Prostate gland (tissue), 2 donors: Measurements from ENCODE around the gene ACD. TPM values are rescaled to one million over a fixed set of nuclear protein-coding genes. Genes with fewer than 3 reads are reported as not detected.
A peak's percentile ranks its signal among the peaks of the same experiment; 100 is the strongest.

Source experiments
- DNase-seq: peaks from one replicate; pipeline ENCODE4 v3.0.0-alpha.2; 2019; ENCODE audit warnings: low spot score
- H3K27ac ChIP-seq, 2 donors: fragments of 200-600 bp; sonication (generic); 2 replicates each; pipeline ENCODE4 v1.5.1; 2017 to 2019
- H3K27me3 ChIP-seq: fragments of 200-600 bp; sonication (generic); replicated peaks from 2 replicates; pipeline ENCODE4 v1.5.1; 2019; ENCODE audit not compliant: insufficient read depth
- H3K36me3 ChIP-seq, 2 donors: fragments of 200-600 bp; sonication (generic); 1 replicate in 1 of 2; 2 replicates in 1 of 2; pipeline versions ENCODE4 v1.5.1 to v1.8.1; 2017 to 2019
- H3K4me1 ChIP-seq: fragments of 200-600 bp; sonication (generic); replicated peaks from 2 replicates; pipeline ENCODE4 v1.5.1; 2019
- H3K4me3 ChIP-seq, 2 donors: fragments of 200-600 bp; sonication (generic); 2 replicates each; pipeline ENCODE4 v1.5.1; 2017 to 2019
- H3K9me3 ChIP-seq: fragments of 200-600 bp; sonication (generic); 2 replicates; pipeline ENCODE4 v1.5.1; 2017
- POLR2A ChIP-seq: fragments of 450-650 bp; IDR thresholded peaks from one replicate; pipeline ENCODE4 v1.6.1; 2016; ENCODE audit warnings: antibody characterized with exemption, mild to moderate bottlenecking
- POLR2AphosphoS5 ChIP-seq: sonication (generic); formaldehyde crosslinking; IDR thresholded peaks from one replicate; pipeline ENCODE4 v1.6.1; 2017; ENCODE audit warnings: antibody characterized with exemption
- WGBS: methylation state at CpG from one replicate; pipeline ENCODE4 v1.1.5; 2018; 5-methylcytosine and 5-hydroxymethylcytosine counted together
- intact Hi-C: fragments of 100-400 bp; cut with DNase I; formaldehyde crosslinking; loops from one replicate; pipeline ENCODE4 v1.14.2; 2022
- total RNA-seq, 2 donors: library from RNA; depleted of rRNA; stranded (reverse); fragments of >200 nt; gene quantifications; one replicate each; pipeline ENCODE4 v1.1.0, GENCODE V29; 2016
- TF ChIP-seq, protein P1 (sequence below), 4 experiments: fragments of 200-600 bp in 2 of 4; fragments of 450-650 bp in 2 of 4; sonication (generic) in 2 of 4; IDR thresholded peaks; 1 replicate in 3 of 4; 2 replicates in 1 of 4; pipeline ENCODE4 v1.5.1; 2016 to 2019; ENCODE audit warnings: antibody characterized with exemption in 4 of 4, mild to moderate bottlenecking in 2 of 4, moderate library complexity in 2 of 4

Gene ACD
- 10 to 100 TPM; 17.1 to 45.4 TPM for total RNA-seq

GRCh38 chr16:67659675-67660563, at the start of gene ACD:
Gene ACD, minus strand, starts transcription at chr16:67660260. Its CDS starts 40 bp downstream, at chr16:67660220.
- intact Hi-C loops = loop anchor here (5.0 to 10.0 kb wide), 2 partner anchors 135 to 182 kb away; partner anchors contain the start of genes RIPOR1 and THAP11
- TF ChIP-seq POLR2AphosphoS5 = peak; percentile 91
- peak; percentile 77 for TF ChIP-seq POLR2A
- TF ChIP-seq, protein P1, sequence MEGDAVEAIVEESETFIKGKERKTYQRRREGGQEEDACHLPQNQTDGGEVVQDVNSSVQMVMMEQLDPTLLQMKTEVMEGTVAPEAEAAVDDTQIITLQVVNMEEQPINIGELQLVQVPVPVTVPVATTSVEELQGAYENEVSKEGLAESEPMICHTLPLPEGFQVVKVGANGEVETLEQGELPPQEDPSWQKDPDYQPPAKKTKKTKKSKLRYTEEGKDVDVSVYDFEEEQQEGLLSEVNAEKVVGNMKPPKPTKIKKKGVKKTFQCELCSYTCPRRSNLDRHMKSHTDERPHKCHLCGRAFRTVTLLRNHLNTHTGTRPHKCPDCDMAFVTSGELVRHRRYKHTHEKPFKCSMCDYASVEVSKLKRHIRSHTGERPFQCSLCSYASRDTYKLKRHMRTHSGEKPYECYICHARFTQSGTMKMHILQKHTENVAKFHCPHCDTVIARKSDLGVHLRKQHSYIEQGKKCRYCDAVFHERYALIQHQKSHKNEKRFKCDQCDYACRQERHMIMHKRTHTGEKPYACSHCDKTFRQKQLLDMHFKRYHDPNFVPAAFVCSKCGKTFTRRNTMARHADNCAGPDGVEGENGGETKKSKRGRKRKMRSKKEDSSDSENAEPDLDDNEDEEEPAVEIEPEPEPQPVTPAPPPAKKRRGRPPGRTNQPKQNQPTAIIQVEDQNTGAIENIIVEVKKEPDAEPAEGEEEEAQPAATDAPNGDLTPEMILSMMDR (IDR thresholded peaks at IDR 0.05) = peak in 1 of 4 experiments; percentile 4
- peaks cover 4% of the 10 kb centered on the region for H3K4me1 ChIP-seq

DNA sequence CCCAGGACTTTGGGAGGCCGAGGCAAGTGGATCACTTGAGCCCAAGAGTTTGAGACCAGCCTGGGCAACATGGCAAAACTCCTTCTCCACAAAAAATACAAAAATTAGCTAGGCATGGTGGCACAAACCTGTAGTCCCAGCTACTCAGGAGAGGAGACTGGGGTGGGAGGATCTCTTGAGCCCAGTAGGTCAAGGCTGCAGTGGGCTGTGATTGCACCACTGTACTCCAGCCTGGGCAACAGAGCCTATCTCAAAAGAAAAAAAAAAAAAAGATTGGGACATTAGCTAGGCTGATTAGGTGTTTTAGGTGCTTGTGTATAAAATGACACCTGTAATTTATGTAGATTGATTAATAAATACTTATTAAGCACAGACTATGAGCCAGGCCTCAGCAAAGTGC, 49.0 kb upstream of the ACD start:
- no peak for DNase-seq
- TF ChIP-seq POLR2A (no peak), POLR2AphosphoS5 (no peak)
- TF ChIP-seq, protein P1 (IDR thresholded peaks at IDR 0.05) = no peak
- Histone ChIP-seq H3K9me3 (no peaks in the 10 kb centered on the region), H3K4me3 (no peak overlapping the region), H3K27me3 (no peaks in the 10 kb centered on the region), H3K36me3 (no peaks in the 10 kb centered on the region), H3K27ac (no peak overlapping the region), H3K4me1 (no peaks in the 10 kb centered on the region)
- 100% methylated on average over 1 of the region's 1 CpG for WGBS
- intact Hi-C loops = no loop called here

More at GRCh38 chr16:67659675-67660563, at the start of gene ACD:
- Histone ChIP-seq H3K9me3 (no peaks in the 10 kb centered on the region), H3K4me3 (peak within 1 kb of the TSS; percentile 70 to 81), H3K27me3 (no peaks in the 10 kb centered on the region), H3K36me3 (no peaks in the 10 kb centered on the region), H3K27ac (peak within 1 kb of the TSS; percentile 80 to 96)
- WGBS = 2% methylated on average over 73 of the region's 83 CpGs
- DNase-seq = peak; percentile 86

- intact Hi-C loops = no loop called here
- Histone ChIP-seq H3K36me3 (no peaks in the 10 kb centered on the region), H3K9me3 (no peaks in the 10 kb centered on the region), H3K4me1 (no peaks in the 10 kb centered on the region), H3K4me3 (no peak overlapping the region), H3K27me3 (no peaks in the 10 kb centered on the region), H3K27ac (no peak overlapping the region)
- 77% methylated on average over 2 of the region's 2 CpGs for WGBS
- no peak for TF ChIP-seq POLR2AphosphoS5
- no peak for TF ChIP-seq POLR2A
- TF ChIP-seq, protein P1 (IDR thresholded peaks at IDR 0.05) = no peak
- no peak for DNase-seq
Observed at GRCh38 chr16:67708368-67708771, 48.3 kb upstream of the ACD start.

DNA sequence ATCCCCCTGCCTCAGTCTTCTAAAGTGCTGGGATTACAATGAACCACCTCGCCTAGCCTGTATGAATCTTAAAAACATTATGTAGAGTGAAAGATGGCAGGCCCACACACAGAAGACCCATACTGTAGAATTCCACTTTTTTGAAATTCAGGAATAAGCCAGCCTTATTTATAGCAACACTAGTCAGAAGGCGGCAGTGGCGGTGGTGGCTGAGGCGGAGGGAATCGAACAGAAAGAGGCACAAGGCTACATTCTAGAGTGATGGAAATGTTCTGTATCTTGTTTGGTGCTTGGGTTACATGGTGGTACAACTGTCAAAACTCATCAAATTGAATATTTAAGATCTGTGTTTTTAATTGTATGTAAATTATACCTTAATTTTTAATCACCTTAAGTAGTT, 47.7 kb upstream of the ACD start:
- no peaks in the 10 kb centered on the region for H3K27me3 ChIP-seq
- no peaks in the 10 kb centered on the region for H3K9me3 ChIP-seq
- no peak for DNase-seq
- H3K4me1 ChIP-seq = no peaks in the 10 kb centered on the region
- 99% methylated on average over 5 of the region's 5 CpGs for WGBS
- intact Hi-C loops = no loop called here
- H3K36me3 ChIP-seq = no peaks in the 10 kb centered on the region
- no peak overlapping the region for H3K27ac ChIP-seq
- H3K4me3 ChIP-seq = no peak overlapping the region
- no peak for TF ChIP-seq POLR2AphosphoS5
- TF ChIP-seq, protein P1 (IDR thresholded peaks at IDR 0.05) = no peak
- no peak for TF ChIP-seq POLR2A

DNA sequence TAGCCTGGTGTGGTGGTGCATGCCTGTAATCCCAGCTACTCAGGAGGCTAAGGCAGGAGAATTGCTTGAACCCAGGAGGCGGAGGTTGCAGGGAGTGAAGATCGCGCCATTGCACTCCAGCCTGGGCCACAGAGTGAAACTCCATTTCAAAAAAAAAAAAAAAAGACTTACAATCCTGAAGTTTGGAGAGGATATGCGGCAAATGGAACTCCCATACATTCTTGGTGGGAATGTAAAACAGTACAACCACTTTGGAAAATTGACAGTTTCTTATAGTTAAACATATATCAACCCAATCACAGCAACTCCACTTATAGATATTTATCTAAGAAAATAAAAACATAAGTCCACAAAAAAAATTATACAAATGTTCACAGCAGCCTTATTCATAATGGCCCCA, 47.1 kb upstream of the ACD start:
- Histone ChIP-seq H3K36me3 (no peaks in the 10 kb centered on the region), H3K4me1 (no peaks in the 10 kb centered on the region), H3K9me3 (no peaks in the 10 kb centered on the region), H3K27ac (no peak overlapping the region), H3K27me3 (no peaks in the 10 kb centered on the region), H3K4me3 (no peak overlapping the region)
- WGBS = 96% methylated on average over 4 of the region's 4 CpGs
- TF ChIP-seq, protein P1 (IDR thresholded peaks at IDR 0.05) = no peak
- TF ChIP-seq POLR2A (no peak), POLR2AphosphoS5 (no peak)
- no peak for DNase-seq
- intact Hi-C loops = no loop called here
